Measurements from ENCODE around the gene RNF115.

GRCh38 chr1:145747398-145748247, 76.3 kb downstream of the RNF115 start:
- no peak for TF ChIP-seq POLR2A (IDR thresholded peaks at IDR 0.05)
- no peak for TF ChIP-seq CTCF (IDR thresholded peaks at IDR 0.05)
